GM10847 (cell line): Measurements from ENCODE around the gene RITA1.

Source experiments
- POLR2A ChIP-seq: IDR thresholded peaks from 2 replicates; pipeline ENCODE4 v1.6.1; 2011; ENCODE audit not compliant: insufficient read length; ENCODE audit errors: extremely low read depth

RITA1 gene

DNA sequence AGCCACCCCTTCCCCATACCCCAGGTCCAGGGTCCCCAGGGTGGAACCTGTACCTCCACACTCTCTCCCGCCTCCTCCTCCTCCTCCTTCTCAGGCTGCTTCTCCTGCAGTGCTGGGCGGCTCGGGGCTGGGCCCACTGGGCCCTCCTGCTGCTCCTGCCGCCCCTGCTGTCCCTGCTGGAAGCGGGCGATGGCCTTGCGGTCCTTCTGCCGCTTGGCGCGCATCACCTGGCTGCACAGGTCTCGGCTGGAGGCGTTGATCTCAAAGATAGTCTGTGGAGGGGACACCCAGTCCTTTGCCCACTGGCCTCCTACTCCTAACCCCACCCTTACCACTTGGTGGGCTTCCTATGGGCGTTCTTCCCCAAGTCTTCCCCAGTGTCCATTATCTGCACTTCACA, 21.5 kb upstream of the RITA1 start:
- TF ChIP-seq POLR2A: no peak

DNA sequence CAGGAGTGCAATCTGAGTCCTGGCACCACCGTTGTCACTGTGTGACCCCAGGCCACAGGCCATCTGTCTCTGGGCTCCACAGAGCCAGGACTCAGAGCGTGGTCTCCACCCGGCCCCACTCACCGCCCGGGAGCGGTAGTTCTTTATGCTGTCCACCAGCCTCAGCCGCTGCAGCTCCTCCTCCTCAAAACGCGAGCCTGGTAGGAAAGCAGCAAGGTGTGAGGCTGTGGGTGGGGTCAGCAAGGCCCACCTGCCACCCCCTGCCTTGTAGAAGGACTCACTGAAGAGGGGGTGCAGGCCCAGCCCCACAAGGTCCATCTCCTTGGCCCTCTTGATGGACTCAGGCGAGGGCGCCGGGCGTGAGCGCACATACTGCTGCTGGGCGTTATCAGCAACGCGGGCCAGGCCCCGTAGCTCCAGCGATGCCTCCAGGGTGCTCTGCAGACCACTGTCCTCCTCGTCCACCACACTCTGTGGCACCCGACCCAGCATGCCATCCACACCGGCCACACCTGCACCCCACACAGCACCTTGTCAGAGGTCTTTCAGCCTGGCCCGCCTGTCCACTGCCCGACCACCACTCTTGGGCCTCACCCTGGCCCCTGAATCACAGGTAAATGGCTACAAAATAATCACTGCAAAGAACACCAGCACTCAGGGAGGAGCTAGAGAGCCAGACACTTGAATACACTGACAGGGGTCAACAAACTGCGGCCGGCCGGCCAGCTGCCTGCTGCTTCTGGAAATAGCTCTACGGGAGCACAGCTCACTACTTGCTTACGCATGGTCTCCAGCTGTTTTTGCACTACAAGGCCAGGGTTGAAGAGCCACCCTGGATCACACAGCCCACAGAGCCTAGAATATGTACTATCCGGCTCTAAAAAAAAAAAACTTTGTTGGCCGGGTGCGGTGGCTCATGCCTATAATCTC, 19.7 kb upstream of the RITA1 start:
- no peak for TF ChIP-seq POLR2A

DNA sequence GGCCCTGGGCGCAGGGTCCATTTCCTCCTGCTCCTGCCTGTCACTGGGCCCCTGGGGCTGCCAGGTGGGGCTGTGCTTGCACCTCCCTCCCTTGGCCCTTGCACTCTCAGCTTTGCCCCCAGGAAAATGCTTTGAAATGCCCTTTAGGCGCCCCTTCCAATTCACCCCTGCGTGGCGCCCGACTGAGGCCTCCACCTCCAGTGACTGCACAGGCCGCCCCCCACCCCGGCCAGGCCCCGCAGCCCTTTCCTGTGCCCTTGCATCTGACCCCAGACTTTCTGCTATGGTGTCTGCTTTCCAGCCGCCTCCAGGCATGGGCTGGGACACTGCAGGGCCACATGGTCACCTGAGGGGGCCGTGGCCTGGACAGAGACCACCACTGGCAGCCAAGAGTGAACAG, 17.7 kb upstream of the RITA1 start:
- no peak for TF ChIP-seq POLR2A

DNA sequence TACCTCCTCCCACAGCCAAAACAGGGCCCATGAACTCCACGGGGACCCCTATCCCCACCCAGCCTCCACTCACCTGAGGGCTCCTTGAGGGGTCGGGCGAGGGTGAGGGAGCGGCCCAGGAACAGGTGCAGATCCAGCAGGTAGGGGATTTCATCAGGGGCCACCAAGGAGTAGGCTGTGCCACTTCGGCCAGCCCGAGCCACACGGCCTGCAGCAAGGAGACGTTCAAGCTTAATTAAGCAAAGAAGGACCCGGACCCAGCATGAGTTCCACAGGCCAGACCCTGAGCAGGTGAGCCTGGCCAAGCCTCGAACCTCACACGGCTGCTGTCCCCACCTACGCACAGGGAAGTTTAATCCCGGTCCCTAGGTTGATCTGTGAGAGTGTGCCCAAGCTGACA, 15.8 kb upstream of the RITA1 start:
- no peak for TF ChIP-seq POLR2A

DNA sequence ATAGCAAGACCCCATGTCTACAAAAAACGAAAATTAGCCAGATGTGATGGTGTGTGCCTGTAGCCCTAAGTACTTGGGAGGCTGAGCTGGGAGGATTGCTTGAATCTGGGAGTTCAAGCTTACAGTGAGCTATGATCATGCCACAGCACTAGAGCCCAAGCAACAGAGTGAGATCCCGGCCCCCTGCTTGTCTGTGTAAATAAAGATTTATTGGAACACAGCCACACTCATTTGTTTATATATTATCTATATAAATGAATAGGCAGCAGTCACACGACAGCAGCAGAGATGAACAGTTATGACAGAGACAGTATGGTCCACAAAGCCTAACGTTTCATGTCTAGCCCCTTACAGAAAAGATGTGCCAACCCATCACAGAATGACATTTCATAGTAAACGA, 15.1 kb upstream of the RITA1 start:
- no peak for TF ChIP-seq POLR2A

DNA sequence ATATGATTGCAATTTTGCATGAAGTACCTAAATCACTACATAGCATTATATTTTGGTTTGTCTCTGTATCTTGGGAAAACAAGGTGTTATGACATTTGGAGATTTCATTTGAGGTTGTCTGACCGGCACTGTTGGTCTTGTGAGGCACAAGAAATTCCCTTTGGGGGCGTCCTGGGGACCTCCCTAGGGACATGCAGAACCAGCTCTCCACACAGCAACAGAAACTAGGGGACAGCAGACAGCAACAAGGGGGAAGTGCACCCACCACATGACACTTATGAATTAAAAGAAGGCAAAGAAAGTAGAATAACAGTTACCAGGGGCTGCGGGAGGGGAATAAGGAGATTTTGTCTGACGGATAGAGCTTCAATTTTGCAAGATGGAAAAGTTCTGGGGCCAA, 14.6 kb upstream of the RITA1 start:
- no peak for TF ChIP-seq POLR2A

DNA sequence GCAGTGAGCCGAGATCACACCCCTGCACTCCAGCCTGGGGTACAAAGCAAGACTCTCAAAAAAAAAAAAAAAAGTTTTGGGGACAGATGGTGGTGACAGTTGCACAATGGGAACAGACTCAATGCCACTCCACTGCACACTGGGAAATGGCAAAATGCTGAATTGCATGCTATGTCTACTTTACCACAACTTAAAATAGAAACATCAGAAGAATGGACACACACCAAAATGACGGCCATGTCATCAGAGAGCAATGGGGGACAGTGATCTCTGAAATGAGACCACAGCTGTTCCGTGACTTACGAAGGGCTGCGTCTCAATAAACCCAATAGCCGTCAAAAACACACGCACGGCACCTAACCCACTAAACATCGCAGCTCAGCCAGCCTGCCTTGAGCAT, 14.0 kb upstream of the RITA1 start:
- TF ChIP-seq POLR2A: no peak

DNA sequence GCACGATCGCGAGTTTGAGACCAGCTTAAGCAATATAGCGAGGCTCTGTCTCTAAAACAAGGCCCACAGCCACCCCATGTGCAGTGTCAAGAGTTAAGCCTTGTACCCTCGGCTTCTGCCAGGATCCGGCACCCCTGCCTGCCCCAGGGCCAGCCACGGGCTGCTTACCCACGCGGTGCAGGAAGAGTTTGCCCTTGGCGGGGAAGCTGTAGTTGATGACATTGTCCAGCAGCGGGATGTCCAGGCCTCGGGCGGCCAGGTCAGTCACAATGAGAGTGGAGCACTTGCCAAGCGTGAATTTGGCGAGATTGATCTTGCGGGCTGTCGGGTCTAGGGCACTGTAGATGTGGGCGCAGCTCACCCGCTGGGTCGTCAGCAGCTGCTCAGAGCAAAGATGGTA, 13.3 kb upstream of the RITA1 start:
- no peak for TF ChIP-seq POLR2A

DNA sequence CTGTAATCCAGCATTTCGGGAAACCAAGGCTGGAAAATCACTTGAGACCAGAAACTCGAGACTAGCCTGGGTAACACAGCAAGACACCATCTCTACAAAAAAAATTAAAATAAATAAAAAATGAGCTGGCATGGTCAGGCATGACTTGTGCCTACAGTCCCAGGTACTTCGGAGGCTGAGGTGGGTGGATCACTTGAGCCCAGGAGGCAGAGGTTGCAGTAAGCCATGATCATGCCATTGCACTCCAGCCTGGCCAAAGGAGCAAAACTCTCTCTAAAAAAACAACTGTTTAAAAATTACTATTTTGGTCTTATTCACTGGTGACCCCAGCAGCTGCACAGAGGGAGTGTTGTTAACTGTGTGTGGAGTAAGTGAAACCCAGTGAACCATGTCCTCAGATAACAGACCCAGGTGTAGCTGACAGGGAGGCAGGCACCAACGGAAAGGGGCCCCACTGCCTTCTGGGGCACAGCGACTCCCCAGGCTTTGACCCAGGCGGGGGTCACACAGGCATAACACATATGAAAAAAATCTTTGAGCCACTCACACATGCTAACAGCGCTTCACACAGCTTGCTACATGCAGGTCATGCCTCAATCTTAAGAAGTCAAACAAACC, 12.3 kb upstream of the RITA1 start:
- no peak for TF ChIP-seq POLR2A

DNA sequence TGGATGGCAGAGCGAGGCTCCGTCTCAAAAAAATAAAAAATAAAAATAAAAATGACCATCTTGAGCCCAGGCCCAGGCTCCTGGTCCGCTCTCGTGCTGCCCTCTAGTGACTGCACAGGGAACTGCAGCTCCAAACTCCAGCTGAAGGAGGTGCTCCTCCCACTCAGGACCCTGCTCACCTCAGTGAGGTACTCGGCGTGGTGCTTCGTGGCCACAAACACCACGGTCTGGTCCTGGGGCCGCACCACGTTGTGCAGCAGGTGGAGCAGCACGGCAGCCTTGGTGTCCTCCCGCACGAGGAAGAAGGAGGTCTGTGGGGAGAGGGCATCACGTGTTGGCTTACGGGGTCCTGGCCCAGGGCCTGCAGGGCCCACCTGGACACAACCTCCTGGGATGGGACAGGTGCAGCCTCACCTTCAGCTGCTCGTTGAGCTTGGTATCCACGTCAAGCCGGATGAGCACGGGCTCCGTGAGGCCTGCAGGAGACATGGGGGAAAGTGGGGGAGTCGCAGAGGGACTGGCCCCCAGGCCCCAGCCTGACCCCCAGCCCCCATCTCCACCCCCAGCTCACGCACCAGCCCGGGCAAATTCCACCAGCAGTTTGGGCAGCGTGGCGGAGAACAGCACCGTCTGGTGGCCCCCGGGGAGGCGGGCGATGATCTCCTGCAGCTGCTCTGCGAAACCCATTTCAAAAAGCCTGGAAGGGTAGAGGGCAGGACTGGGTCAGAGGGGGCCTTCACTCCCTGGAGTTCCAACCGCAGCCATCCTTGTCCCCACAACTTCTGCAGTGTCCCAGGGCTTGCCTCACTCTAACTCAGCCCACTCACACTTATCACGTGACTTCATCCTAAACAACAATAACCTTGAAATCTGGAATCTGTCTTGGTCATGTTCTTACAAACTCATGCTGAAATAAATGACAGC, 10.8 kb upstream of the RITA1 start:
- no peak for TF ChIP-seq POLR2A

DNA sequence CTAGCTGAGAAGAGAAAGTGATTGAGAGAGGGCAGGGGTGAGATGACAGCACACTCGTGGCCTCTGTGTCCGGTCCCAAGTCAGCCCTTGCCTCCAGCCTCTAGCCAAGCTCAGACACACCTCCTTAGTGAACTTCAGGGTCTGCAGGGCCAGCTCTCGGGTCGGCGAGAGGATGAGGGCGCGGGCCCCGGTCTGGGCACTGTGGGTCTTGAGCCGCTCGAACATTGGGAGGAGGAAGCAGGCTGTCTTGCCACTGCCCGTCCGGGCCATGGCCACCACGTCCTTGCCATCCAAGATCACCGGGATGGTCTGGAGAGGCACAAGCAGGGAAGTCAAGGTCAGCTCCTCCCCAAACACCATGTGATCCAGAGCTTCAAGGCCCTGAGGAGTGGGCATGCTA, 6.5 kb upstream of the RITA1 start:
- no peak for TF ChIP-seq POLR2A

DNA sequence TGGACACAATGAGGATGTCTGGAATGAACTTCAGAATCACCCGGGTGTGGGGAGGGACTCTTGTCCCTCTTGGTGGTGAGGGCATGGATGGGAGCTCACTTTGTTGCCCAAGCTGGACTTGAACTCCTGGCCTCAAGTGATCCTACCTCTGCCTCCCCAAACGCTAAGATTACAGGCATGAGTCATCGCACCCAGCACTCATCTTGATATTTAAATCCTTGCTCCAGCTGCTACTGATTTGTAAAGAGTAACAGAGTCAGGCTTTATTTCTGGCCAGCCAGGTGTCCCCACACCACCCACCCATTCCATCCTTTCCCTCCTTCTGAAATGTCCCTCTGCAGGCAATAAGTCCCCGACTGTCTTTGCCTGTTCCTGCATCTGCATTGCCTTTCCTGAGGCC, 5.2 kb upstream of the RITA1 start:
- no peak for TF ChIP-seq POLR2A

DNA sequence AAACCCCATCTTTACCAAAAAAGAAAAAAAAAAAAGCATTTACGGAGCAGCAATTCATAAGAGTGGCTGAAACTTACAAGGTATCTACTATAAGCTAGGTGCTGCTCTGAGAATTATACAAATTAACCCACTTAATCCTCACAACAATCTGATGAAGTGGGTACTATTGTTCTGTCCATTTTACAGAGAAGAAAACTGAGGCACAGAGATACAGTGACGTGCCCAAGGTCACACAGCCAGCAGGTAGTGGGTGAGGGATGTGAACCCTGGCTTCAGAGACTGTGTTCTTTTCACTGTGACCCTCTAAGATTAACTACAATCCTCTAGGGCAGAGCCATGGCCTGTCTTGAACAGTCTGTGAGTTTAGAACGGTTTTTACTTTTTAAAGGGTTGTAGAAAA, 3.5 kb upstream of the RITA1 start:
- TF ChIP-seq POLR2A: no peak

DNA sequence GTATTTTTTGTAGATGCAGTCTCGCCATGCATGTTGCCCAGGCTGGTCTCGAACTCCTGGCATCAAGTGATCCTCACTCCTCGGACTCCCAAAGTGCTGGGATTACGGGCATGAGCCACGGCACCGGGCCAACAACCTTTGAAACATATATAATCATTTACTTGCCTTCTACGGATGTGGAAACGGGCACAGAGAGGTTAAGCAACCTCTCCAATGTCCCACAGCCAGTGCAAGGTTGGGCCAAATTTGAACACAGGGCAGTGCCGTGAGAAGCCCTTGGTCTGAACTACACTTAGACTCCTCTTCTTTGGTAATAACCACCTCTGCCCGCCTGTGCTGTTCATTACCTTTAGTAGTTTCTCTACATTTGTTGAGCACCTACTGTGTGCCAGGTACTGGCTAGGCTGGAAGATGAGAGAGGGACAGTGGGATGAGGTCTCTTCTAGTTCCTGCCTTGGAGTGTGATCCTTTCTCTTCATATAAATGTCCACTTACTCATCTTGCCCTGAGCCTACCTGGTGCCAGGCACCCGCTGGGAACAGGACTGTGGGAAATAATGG, 2.4 kb upstream of the RITA1 start:
- TF ChIP-seq POLR2A: no peak
